ENCODE data around the gene CACNA1S. TPM values are rescaled to one million over a fixed set of nuclear protein-coding genes. Genes with fewer than 3 reads are reported as not detected.

CACNA1S gene
- total RNA-seq, 1 experiment from 2014 or later = not detected

DNA sequence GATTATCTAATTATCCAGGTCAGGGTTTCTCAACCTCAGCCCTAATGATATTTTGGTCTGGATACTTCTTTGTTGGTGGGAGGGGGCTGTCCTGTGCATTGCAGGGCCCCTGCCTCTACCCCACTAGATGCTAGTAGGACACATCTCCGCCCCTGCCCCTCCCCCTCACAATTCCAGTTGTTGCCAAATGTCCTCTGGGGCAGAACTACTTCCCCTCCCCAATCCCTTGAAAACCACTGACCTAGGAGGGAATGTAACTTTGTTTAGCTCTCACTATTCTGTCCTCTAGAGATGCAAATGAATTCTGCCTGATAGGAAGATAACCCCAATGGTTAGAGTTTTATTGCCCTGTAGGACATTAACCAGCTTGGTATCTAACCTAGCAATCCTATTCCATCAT is 8.1 kb downstream of the CACNA1S start:
- TF ChIP-seq CTCF (conservative IDR thresholded peaks at IDR 0.05) = no peak
- WGBS (ENCODE audit: extremely low coverage, insufficient read length, low lambda C conversion rate) = no CpG with 5 or more reads among the region's 1 CpG
- no peak overlapping the region for H3K9ac ChIP-seq (ENCODE audit: extremely low read depth, insufficient read length, low read length)

More for the DNA sequence above, 8.1 kb downstream of the CACNA1S start:
- Histone ChIP-seq H3K27me3 (ENCODE audit: insufficient read depth, low read length) (no peaks in the 10 kb centered on the region), H3K14ac (ENCODE audit: insufficient read depth, low read length) (no peak overlapping the region), H3K23me2 (ENCODE audit: insufficient read length, low read depth, low read length, poor library complexity, severe bottlenecking) (peaks cover 2% of the 10 kb centered on the region), H4K8ac (replicated peaks; ENCODE audit: insufficient read length, low read depth, low read length) (no peak overlapping the region), H2BK20ac (ENCODE audit: low read depth, low read length, poor library complexity, severe bottlenecking) (no peak overlapping the region), H4K20me1 (ENCODE audit: control insufficient read depth, insufficient read depth, insufficient read length) (no peaks in the 10 kb centered on the region), H2AFZ (ENCODE audit: low read length) (no peak overlapping the region), H3K23ac (ENCODE audit: insufficient read length, low read depth, low read length) (no peak overlapping the region), H4K5ac (ENCODE audit: insufficient read length, low read depth, low read length) (no peak overlapping the region), H3K27ac (ENCODE audit: insufficient read length, low read depth, low read length) (no peak overlapping the region), H2BK15ac (ENCODE audit: low read depth, low read length) (no peak overlapping the region), H3K4me2 (ENCODE audit: insufficient read depth, insufficient read length, low read length) (no peak overlapping the region), H3K4me1 (ENCODE audit: insufficient read depth, low read length) (no peaks in the 10 kb centered on the region; the same call in 1 of the 2 replicates), H4K91ac (ENCODE audit: insufficient read length, low read depth, low read length) (no peak overlapping the region), H3K9me3 (ENCODE audit: control insufficient read depth, low read depth, low read length) (no peaks in the 10 kb centered on the region), H3K4ac (ENCODE audit: low read depth, low read length) (no peak overlapping the region), H2AK5ac (ENCODE audit: insufficient read length, low read length) (no peak overlapping the region), H2BK5ac (ENCODE audit: insufficient read length, low read length) (no peak overlapping the region), H3K18ac (ENCODE audit: insufficient read length, low read depth, low read length) (no peak overlapping the region), H2BK120ac (ENCODE audit: low read depth, low read length, poor library complexity, severe bottlenecking) (no peak overlapping the region), H3K79me2 (ENCODE audit: insufficient read depth, low read length) (no peaks in the 10 kb centered on the region), H3T11ph (ENCODE audit: low read length) (no peak overlapping the region), H3K56ac (ENCODE audit: insufficient read length, low read depth, low read length) (no peak overlapping the region), H2BK12ac (ENCODE audit: insufficient read length, low read depth, low read length) (no peak overlapping the region), H3K79me1 (ENCODE audit: insufficient read depth, low read depth, low read length, poor library complexity, severe bottlenecking) (no peaks in the 10 kb centered on the region)
- Mint-ChIP-seq H3K27ac (no peak overlapping the region), H3K9me3 (no peaks in the 10 kb centered on the region), H3K36me3 (ENCODE audit: insufficient read depth in 1 of 3, low read depth in 3 of 3) (no peaks in the 10 kb centered on the region), H3K4me3 (no peak overlapping the region), H3K4me1 (peaks cover 21 to 29% of the 10 kb centered on the region in 2 experiments), H3K27me3 (ENCODE audit: low read depth) (peaks cover 12% of the 10 kb centered on the region)
- no peak for DNase-seq

Measured in H9 (cell line).